Heart right ventricle (tissue), 16 donors: ENCODE data around the gene GGNBP2. TPM values are rescaled to one million over a fixed set of nuclear protein-coding genes. Genes with fewer than 3 reads are reported as not detected.

Experiments
- ATAC-seq, 8 donors: fragments of 200-7000 bp; cut with Tn5 transposase; one replicate each; pipeline ENCODE4 v1.9.1; 2020; ENCODE audit warnings: mild to moderate bottlenecking in 8 of 8, moderate library complexity in 8 of 8, moderate number of reproducible peaks in 1 of 8
- DNase-seq, 2 donors: peaks; one replicate each; pipeline ENCODE4 v3.0.0-alpha.2; 2020
- H3K27ac ChIP-seq, 10 donors: fragments of 200-600 bp; sonication (generic) in 2 of 10; one replicate each; pipeline versions ENCODE4 v1.5.0 to v1.8.0; 2020 to 2022; ENCODE audit warnings: mild to moderate bottlenecking in 3 of 10
- H3K27me3 ChIP-seq, 7 donors: fragments of 200-600 bp; one replicate each; pipeline ENCODE4 v1.8.0; 2021 to 2022; ENCODE audit warnings: mild to moderate bottlenecking in 2 of 7
- H3K36me3 ChIP-seq, 9 donors: fragments of 200-600 bp; sonication (generic) in 1 of 9; one replicate each; pipeline versions ENCODE4 v1.5.0 to v1.8.0; 2020 to 2022; ENCODE audit warnings: mild to moderate bottlenecking in 2 of 9
- H3K4me1 ChIP-seq, 9 donors: fragments of 200-600 bp; sonication (generic) in 1 of 9; one replicate each; pipeline versions ENCODE4 v1.5.0 to v1.8.0; 2020 to 2022; ENCODE audit warnings: mild to moderate bottlenecking in 4 of 9
- H3K4me3 ChIP-seq, 10 donors: fragments of 200-600 bp; sonication (generic) in 2 of 10; one replicate each; pipeline versions ENCODE4 v1.5.0 to v1.8.0; 2020 to 2022; ENCODE audit warnings: mild to moderate bottlenecking in 7 of 10, moderate library complexity in 2 of 10
- H3K9me3 ChIP-seq, 11 donors: fragments of 200-600 bp in 10 of 11; sonication (generic) in 2 of 11; one replicate each; pipeline versions ENCODE4 v1.5.0 to v1.8.0; 2013 to 2022; ENCODE audit warnings: mild to moderate bottlenecking in 2 of 11, control low read depth in 1 of 11, moderate library complexity in 1 of 11
- WGBS, 2 donors: extraction: QIAGEN DNeasy Blood & Tissue Kit; methylation state at CpG; one replicate each; pipeline ENCODE4 v1.1.7; 2013; ENCODE audit warnings: inconsistent platforms in 1 of 2; 5-methylcytosine and 5-hydroxymethylcytosine counted together
- intact Hi-C, 10 donors: fragments of 100-400 bp; cut with DNase I; formaldehyde crosslinking; loops; one replicate each; pipeline versions ENCODE4 v1.11.1 to v1.14.2; 2022
- long read RNA-seq, 3 donors: library from polyadenylated mRNA; unstranded; transcript quantifications; one replicate each; pipeline ENCODE4 v2.0.0, GENCODE V29; 2020 to 2021
- polyA plus RNA-seq, 2 donors: library from polyadenylated mRNA; stranded (reverse); fragments of 200-250 nt; gene quantifications; one replicate each; pipeline ENCODE4 v1.2.3, GENCODE V29; 2013
- total RNA-seq, 10 donors: library from RNA; stranded (reverse); fragmentation: NEBNext Ultra II Directional in 3 of 10; extraction: Animal tissue kit (Norgen Biotek cat#: 25700) in 3 of 10; gene quantifications; one replicate each; pipeline versions ENCODE4 v1.2.1 to v1.2.4, GENCODE V29; 2021 to 2023
- TF ChIP-seq, protein P1 (sequence below), 9 donors: fragments of 200-600 bp; sonication (generic) in 2 of 9; IDR thresholded peaks; one replicate each; pipeline versions ENCODE4 v1.5.0 to v1.8.0; 2021 to 2022; ENCODE audit warnings: antibody characterized with exemption in 9 of 9, mild to moderate bottlenecking in 5 of 9, moderate library complexity in 1 of 9
- donor health status: Arrhythmogenic right ventricular cardiomyopathy.
- donor health status: ischemic (EF 13 %, LVEDD 7.1; RV severe dilation, severe dysfunction).
- donor health status: healthy with polysubstance abuse.
- donor health status: DM: no; HTN: yes; CAD: no.
- donor health status: DM: no; HTN: no; CAD: no.
- donor health status: ischemic (EF 25% LVEDD 6.9; RV normal size, moderate dysfunction).
- donor health status: ischemic (EF 25% LVEDD 5.7; RV mildly dilated, moderate dysfunction).
- donor health status: healthy.
- donor health status: DM: yes; HTN: yes; CAD: no.
- donor health status: Ischemic cardiomyopathy.
- donor health status: ischemic (EF 35%, LVEDD 5.7; RV mildly dilated, moderate dysfunction).
- donor health status: nonischemic (EF 11% LVEDD 7.7; RV severe dilation, severe dysfunction).
- donor health status: DM: yes; HTN: yes; CAD: no.
- donor health status: PGD.
- donor health status: ischemic (EF 29% LVEDD 5.4; RV normal size, mild dysfunction).
- donor health status: nonischemic (EF 23%, LVEDD 6.1; RV moderate dilation, normal function).

GGNBP2 gene, protein sequence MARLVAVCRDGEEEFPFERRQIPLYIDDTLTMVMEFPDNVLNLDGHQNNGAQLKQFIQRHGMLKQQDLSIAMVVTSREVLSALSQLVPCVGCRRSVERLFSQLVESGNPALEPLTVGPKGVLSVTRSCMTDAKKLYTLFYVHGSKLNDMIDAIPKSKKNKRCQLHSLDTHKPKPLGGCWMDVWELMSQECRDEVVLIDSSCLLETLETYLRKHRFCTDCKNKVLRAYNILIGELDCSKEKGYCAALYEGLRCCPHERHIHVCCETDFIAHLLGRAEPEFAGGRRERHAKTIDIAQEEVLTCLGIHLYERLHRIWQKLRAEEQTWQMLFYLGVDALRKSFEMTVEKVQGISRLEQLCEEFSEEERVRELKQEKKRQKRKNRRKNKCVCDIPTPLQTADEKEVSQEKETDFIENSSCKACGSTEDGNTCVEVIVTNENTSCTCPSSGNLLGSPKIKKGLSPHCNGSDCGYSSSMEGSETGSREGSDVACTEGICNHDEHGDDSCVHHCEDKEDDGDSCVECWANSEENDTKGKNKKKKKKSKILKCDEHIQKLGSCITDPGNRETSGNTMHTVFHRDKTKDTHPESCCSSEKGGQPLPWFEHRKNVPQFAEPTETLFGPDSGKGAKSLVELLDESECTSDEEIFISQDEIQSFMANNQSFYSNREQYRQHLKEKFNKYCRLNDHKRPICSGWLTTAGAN
- total RNA-seq (10 to 100 TPM; 35.6 to 51.2 (median 48.1) TPM), polyA plus RNA-seq (10 to 100 TPM; 25.9 to 41.3 TPM)
- long read RNA-seq, donor 1, transcript GGNBP2-212 (14 exons, 2,847 nt), result major isoform, 5 of 72 reads
- long read RNA-seq, donor 1, partial matches to known transcripts, result 55 of 72 reads
- long read RNA-seq, donor 1, other reads (novel, unspliced or antisense), result 10 of 72 reads
- long read RNA-seq, donor 2, transcript GGNBP2-212 (14 exons, 2,847 nt), result major isoform, 6 of 67 reads
- long read RNA-seq, donor 2, partial matches to known transcripts, result 47 of 67 reads
- long read RNA-seq, donor 2, other reads (novel, unspliced or antisense), result 13 of 67 reads
- long read RNA-seq, donor 3, partial matches to known transcripts, result 84 of 98 reads
- long read RNA-seq, donor 3, other reads (novel, unspliced or antisense), result 11 of 98 reads

DNA sequence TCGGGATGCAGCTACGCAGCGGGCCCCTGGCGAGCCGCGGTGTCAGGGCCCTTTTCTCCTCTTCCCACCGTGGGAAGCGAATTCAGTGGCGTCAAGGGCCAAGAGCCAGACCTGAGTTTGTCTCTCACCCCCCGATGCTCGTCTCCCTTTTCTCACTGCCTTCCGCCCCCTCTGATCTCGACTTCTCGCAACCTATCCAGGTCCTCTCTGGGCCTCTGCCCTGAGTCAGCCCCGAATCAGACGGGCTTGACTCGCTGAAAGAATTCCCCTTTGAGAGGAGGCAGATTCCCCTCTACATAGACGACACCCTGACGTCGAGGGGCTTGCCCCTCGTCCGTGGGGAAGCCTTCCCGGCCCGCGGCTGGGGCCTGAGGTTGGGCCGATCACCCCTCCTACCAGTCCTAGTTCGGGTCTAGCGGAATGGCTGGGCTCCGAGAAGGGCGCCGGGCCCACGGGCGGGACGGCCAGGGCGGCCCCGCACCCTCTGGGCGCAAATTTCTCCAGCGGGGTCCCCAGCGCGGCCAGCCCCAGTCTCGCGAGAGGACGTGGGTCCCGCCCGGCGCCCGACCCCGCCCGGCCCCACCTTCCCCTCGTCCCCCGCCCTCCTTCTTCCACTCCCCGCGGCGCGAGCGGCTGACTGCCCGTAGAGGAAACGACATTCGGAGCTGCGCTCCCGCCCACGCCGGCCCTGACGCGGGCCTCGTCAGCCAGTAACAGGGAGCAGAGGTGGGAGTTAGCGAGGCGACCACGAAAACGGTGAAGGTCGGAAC, at the start of gene GGNBP2:
Gene GGNBP2, plus strand, starts transcription at position 613 of the 770 bp plus-strand sequence. CDS start 806 bp downstream, outside the sequence.
- WGBS, 2 donors, result 0 to 1% methylated on average over 70 to 71 of the region's 71 CpGs
- H3K9me3 ChIP-seq, result no peaks in the 10 kb centered on the region
- H3K4me3 ChIP-seq, result peak within 1 kb of the TSS; percentile 69 to 98 (median 86)
- H3K27me3 ChIP-seq, result no peaks in the 10 kb centered on the region
- intact Hi-C loops, result loop anchor here in 6 of 10 donors (5.0 to 10.0 kb wide), 3 partner anchors 48 to 60 kb away; partner anchors contain the start of genes DHRS11 (in 6 of the 6) and ZNHIT3 (in 1 of the 6)
- H3K36me3 ChIP-seq, result peaks cover 0 to 36% (median 0%) of the 10 kb centered on the region in 9 donors
- ATAC-seq (peak; percentile 89 to 95 (median 92)), DNase-seq (peak; percentile 95 to 96)
- TF ChIP-seq, protein P1, sequence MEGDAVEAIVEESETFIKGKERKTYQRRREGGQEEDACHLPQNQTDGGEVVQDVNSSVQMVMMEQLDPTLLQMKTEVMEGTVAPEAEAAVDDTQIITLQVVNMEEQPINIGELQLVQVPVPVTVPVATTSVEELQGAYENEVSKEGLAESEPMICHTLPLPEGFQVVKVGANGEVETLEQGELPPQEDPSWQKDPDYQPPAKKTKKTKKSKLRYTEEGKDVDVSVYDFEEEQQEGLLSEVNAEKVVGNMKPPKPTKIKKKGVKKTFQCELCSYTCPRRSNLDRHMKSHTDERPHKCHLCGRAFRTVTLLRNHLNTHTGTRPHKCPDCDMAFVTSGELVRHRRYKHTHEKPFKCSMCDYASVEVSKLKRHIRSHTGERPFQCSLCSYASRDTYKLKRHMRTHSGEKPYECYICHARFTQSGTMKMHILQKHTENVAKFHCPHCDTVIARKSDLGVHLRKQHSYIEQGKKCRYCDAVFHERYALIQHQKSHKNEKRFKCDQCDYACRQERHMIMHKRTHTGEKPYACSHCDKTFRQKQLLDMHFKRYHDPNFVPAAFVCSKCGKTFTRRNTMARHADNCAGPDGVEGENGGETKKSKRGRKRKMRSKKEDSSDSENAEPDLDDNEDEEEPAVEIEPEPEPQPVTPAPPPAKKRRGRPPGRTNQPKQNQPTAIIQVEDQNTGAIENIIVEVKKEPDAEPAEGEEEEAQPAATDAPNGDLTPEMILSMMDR (IDR thresholded peaks at IDR 0.05), result no peak
- peak within 1 kb of the TSS; percentile 97 to 100 (median 100) for H3K27ac ChIP-seq
- H3K4me1 ChIP-seq, result peaks cover 16 to 52% (median 44%) of the 10 kb centered on the region in 9 donors

DNA sequence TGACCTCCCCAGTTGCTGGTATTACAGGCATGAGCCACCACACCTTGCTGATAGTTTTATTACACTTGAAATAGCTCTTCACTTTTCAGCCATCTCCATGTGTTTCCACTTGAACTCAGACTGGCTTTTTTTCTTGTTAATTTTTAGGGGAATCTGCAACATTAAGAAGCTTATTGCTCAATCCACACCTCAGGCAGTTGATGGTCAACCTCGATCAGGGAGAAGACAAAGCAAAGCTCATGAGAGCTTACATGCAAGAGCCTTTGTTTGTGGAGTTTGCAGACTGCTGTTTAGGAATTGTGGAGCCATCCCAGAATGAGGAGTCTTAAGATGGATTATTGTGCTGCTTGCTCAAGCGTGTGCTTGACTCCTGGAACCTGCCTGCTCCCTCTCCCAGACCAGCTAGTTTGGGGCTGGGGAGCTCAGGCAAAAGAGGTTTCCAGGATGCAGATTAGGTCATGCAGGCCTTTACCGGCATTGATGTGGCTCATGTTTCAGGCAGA, 49.6 kb upstream of the GGNBP2 start:
- H3K4me3 ChIP-seq, result no peak overlapping the region
- peaks cover 0 to 96% (median 49%) of the 10 kb centered on the region in 9 donors for H3K36me3 ChIP-seq
- H3K4me1 ChIP-seq, result peaks cover 0 to 14% (median 0%) of the 10 kb centered on the region in 9 donors
- no peak overlapping the region for H3K27ac ChIP-seq
- TF ChIP-seq, protein P1 (IDR thresholded peaks at IDR 0.05), result no peak
- no peak for DNase-seq
- ATAC-seq, result no peak
- H3K9me3 ChIP-seq, result peaks cover 0 to 3% (median 0%) of the 10 kb centered on the region in 11 donors
- intact Hi-C loops, result no loop called here
- no peaks in the 10 kb centered on the region for H3K27me3 ChIP-seq
- whole genome bisulfite sequencing, 2 donors, result 81 to 82% methylated on average over 3 of the region's 3 CpGs

DNA sequence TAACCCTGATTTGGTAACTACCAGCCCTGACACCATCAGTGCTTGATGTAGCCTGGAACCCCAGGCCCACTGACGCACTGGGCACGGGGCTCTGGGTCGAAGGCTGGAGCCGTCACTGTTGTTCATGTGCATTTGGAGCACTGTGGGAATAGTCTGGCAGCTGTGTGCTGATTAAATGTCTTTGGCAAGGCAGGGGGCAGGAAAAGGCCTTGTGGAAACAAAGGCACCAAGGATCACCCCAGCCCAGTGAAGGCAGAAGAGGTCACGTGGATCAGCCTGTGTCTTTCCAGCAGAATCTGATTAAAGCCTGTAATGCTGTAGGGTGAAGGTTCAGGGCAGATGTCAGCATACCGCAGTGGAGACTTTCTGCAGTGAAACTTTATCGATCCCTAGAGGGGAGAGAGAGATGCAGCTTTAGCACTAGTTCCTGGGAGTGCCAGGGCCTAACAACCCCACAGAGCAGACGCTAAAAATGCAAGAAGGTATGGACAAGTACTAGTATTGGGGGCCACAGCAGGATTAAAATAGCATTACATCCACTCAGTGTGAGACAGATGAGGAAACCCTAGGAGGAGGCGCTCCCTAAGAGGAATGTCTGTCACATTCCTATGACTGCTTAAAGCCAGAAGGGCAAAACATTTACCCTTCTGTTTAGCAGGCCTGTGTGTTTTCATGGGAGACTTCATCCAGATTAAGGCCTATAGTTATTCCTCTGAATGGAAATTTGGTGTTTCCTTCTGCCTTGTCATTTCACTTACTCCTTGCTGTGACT, 48.5 kb upstream of the GGNBP2 start:
- H3K27ac ChIP-seq, result no peak overlapping the region
- ATAC-seq (peak in 1 of 8 donors; percentile 20), DNase-seq (no peak)
- intact Hi-C loops, result no loop called here
- 82 to 87% methylated on average over 9 of the region's 9 CpGs for WGBS, 2 donors
- H3K36me3 ChIP-seq, result peaks cover 0 to 99% (median 49%) of the 10 kb centered on the region in 9 donors
- no peak overlapping the region for H3K4me3 ChIP-seq
- peaks cover 0 to 14% (median 0%) of the 10 kb centered on the region in 9 donors for H3K4me1 ChIP-seq
- H3K27me3 ChIP-seq, result no peaks in the 10 kb centered on the region
- TF ChIP-seq, protein P1 (IDR thresholded peaks at IDR 0.05), result no peak
- no peaks in the 10 kb centered on the region for H3K9me3 ChIP-seq
